DOHH2 (cell line): ENCODE results near the gene C1QTNF8.

ENCODE experiments used
- EZH2phosphoT487 ChIP-seq: fragments of 200-600 bp; sonication (generic); IDR thresholded peaks from 2 replicates; pipeline ENCODE4 v1.6.1; 2017; ENCODE audit warnings: borderline replicate concordance, mild to moderate bottlenecking, antibody characterized with exemption, low read length, moderate library complexity, mixed read lengths
- TF ChIP-seq, protein P1 (sequence below): fragments of 200-600 bp; sonication (generic); IDR thresholded peaks from one replicate; pipeline ENCODE4 v1.5.1; 2014; ENCODE audit warnings: antibody characterized with exemption, mild to moderate bottlenecking, low read depth, low read length; ENCODE audit not compliant: poor library complexity, severe bottlenecking

- TF ChIP-seq EZH2phosphoT487 = no peak
- TF ChIP-seq, protein P1, sequence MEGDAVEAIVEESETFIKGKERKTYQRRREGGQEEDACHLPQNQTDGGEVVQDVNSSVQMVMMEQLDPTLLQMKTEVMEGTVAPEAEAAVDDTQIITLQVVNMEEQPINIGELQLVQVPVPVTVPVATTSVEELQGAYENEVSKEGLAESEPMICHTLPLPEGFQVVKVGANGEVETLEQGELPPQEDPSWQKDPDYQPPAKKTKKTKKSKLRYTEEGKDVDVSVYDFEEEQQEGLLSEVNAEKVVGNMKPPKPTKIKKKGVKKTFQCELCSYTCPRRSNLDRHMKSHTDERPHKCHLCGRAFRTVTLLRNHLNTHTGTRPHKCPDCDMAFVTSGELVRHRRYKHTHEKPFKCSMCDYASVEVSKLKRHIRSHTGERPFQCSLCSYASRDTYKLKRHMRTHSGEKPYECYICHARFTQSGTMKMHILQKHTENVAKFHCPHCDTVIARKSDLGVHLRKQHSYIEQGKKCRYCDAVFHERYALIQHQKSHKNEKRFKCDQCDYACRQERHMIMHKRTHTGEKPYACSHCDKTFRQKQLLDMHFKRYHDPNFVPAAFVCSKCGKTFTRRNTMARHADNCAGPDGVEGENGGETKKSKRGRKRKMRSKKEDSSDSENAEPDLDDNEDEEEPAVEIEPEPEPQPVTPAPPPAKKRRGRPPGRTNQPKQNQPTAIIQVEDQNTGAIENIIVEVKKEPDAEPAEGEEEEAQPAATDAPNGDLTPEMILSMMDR = no peak
These were observed 23.4 kb downstream of the C1QTNF8 start, which contains the start of gene SSTR5 for GRCh38 chr16:1072526-1073261.
